CD14-positive monocyte (primary cell): ENCODE measurements around the gene NUP43. TPM values are rescaled to one million over a fixed set of nuclear protein-coding genes. Genes with fewer than 3 reads are reported as not detected.

Source experiments
- DNase-seq, 3 donors: peaks; one replicate each; pipeline ENCODE4 v3.0.0-alpha.2; 2011 to 2022
- H2AFZ ChIP-seq: 2 replicates; pipeline ENCODE4 v1.6.0; 2012; ENCODE audit warnings: mild to moderate bottlenecking, low read depth, low read length, inconsistent platforms; ENCODE audit not compliant: insufficient read depth, poor library complexity, severe bottlenecking
- H3K27ac ChIP-seq, 2 donors: 1 replicate in 1 of 2; 2 replicates in 1 of 2; pipeline ENCODE4 v1.5.1; 2012 to 2013; ENCODE audit warnings: low read length in 2 of 2, control low read depth in 1 of 2, inconsistent platforms in 1 of 2, low read depth in 1 of 2, mild to moderate bottlenecking in 1 of 2
- H3K27me3 ChIP-seq, 2 donors: one replicate each; pipeline versions ENCODE4 v1.6.0 to v1.6.1; 2011 to 2013; ENCODE audit warnings: low read length in 2 of 2; ENCODE audit not compliant: control insufficient read depth in 2 of 2, insufficient read depth in 2 of 2
- H3K36me3 ChIP-seq, 2 donors: replicated peaks in 1 of 2; 1 replicate in 1 of 2; 2 replicates in 1 of 2; pipeline versions ENCODE4 v1.5.1 to v1.6.1; 2012 to 2013; ENCODE audit warnings: low read length in 2 of 2, control low read depth in 1 of 2, inconsistent platforms in 1 of 2, mild to moderate bottlenecking in 1 of 2; ENCODE audit not compliant: insufficient read depth in 2 of 2, control insufficient read depth in 1 of 2
- H3K4me1 ChIP-seq, 2 donors: 1 replicate in 1 of 2; 2 replicates in 1 of 2; pipeline versions ENCODE4 v1.5.1 to v1.6.1; 2012 to 2013; ENCODE audit warnings: low read length in 2 of 2, control low read depth in 1 of 2, inconsistent platforms in 1 of 2, mild to moderate bottlenecking in 1 of 2, moderate library complexity in 1 of 2; ENCODE audit not compliant: insufficient read depth in 2 of 2, control insufficient read depth in 1 of 2
- H3K4me2 ChIP-seq: replicated peaks from 2 replicates; pipeline ENCODE3; 2012; ENCODE audit warnings: low read length, moderate library complexity, mild to moderate bottlenecking; ENCODE audit not compliant: poor library complexity, severe bottlenecking; ENCODE audit errors: extremely low read depth
- H3K4me3 ChIP-seq, 3 experiments: fragments of 200-600 bp in 1 of 3; sonication (generic) in 1 of 3; replicated peaks in 1 of 3; 1 replicate in 2 of 3; 2 replicates in 1 of 3; pipeline ENCODE4 v1.5.1; 2011 to 2013; ENCODE audit warnings: low read length in 3 of 3, mild to moderate bottlenecking in 3 of 3, control low read depth in 2 of 3, low read depth in 2 of 3, inconsistent platforms in 1 of 3, moderate library complexity in 1 of 3
- H3K79me2 ChIP-seq: 2 replicates; pipeline ENCODE4 v1.6.0; 2012; ENCODE audit warnings: mild to moderate bottlenecking, control low read depth, inconsistent platforms, low read length, moderate library complexity; ENCODE audit not compliant: insufficient read depth
- H3K9ac ChIP-seq: 2 replicates; pipeline ENCODE4 v1.6.0; 2017; ENCODE audit warnings: low read length, mild to moderate bottlenecking; ENCODE audit not compliant: insufficient read depth, poor library complexity, severe bottlenecking
- H3K9me3 ChIP-seq, 2 donors: replicated peaks in 1 of 2; 1 replicate in 1 of 2; 2 replicates in 1 of 2; pipeline versions ENCODE4 v1.5.1 to v1.6.1; 2012 to 2013; ENCODE audit warnings: low read length in 2 of 2, control low read depth in 1 of 2; ENCODE audit not compliant: control insufficient read depth in 1 of 2, insufficient read depth in 1 of 2
- H4K20me1 ChIP-seq: 2 replicates; pipeline ENCODE4 v1.6.0; 2012; ENCODE audit warnings: mild to moderate bottlenecking, low read length, control low read depth, moderate library complexity; ENCODE audit not compliant: insufficient read depth
- H3K27ac Mint-ChIP-seq, 7 donors: one replicate each; pipeline ENCODE4 v1.8.0; 2020; ENCODE audit warnings: mild to moderate bottlenecking in 7 of 7, mixed read lengths in 7 of 7, moderate library complexity in 6 of 7, inconsistent platforms in 2 of 7
- H3K27me3 Mint-ChIP-seq, 3 donors: one replicate each; pipeline ENCODE4 v1.8.0; 2021 to 2022; ENCODE audit warnings: low read depth in 3 of 3, mild to moderate bottlenecking in 3 of 3, mixed read lengths in 3 of 3, moderate library complexity in 3 of 3, inconsistent platforms in 1 of 3
- H3K36me3 Mint-ChIP-seq, 2 donors: one replicate each; pipeline ENCODE4 v1.8.0; 2020; ENCODE audit warnings: mixed read lengths in 2 of 2, inconsistent platforms in 1 of 2, mild to moderate bottlenecking in 1 of 2
- H3K4me1 Mint-ChIP-seq: one replicate; pipeline ENCODE4 v1.8.0; 2020; ENCODE audit warnings: mild to moderate bottlenecking, mixed read lengths
- H3K4me3 Mint-ChIP-seq, 2 donors: one replicate each; pipeline ENCODE4 v1.8.0; 2020; ENCODE audit warnings: mild to moderate bottlenecking in 2 of 2, mixed read lengths in 2 of 2, moderate library complexity in 1 of 2
- H3K9me3 Mint-ChIP-seq, 7 donors: one replicate each; pipeline ENCODE4 v1.8.0; 2020 to 2022; ENCODE audit warnings: mixed read lengths in 7 of 7, mild to moderate bottlenecking in 6 of 7, moderate library complexity in 6 of 7, inconsistent platforms in 2 of 7
- CTCF ChIP-seq: fragments of 200-600 bp; IDR thresholded peaks from one replicate; pipeline ENCODE4 v1.8.0; 2022; ENCODE audit warnings: antibody characterized with exemption, mild to moderate bottlenecking
- WGBS: methylation state at CpG from one replicate; pipeline ENCODE4 v1.1.5; 2013; ENCODE audit warnings: missing lambda C conversion rate; ENCODE audit not compliant: insufficient coverage; 5-methylcytosine and 5-hydroxymethylcytosine counted together
- intact Hi-C, 2 donors: fragments of 100-400 bp; cut with micrococcal nuclease; formaldehyde crosslinking; loops; one replicate each; pipeline versions ENCODE4 v1.15.0 to v1.15.1; 2023
- polyA plus RNA-seq, 3 donors: library from polyadenylated mRNA; depleted of rRNA in 1 of 3; unstranded in 2 of 3; stranded (reverse) in 1 of 3; fragments of 300-500 nt in 2 of 3; fragments of >200 nt in 1 of 3; fragmentation: Illumina TruSeq in 2 of 3; gene quantifications; 1 replicate in 2 of 3; 2 replicates in 1 of 3; pipeline ENCODE4 v1.2.3, GENCODE V29; 2012 to 2021

Gene NUP43
- polyA plus RNA-seq, 3 donors: 4.5 to 7.2 (median 6.9) TPM

- DNase-seq: no peak
- no peaks in the 10 kb centered on the region for H3K27me3 ChIP-seq
- H3K27me3 Mint-ChIP-seq: no peaks in the 10 kb centered on the region
- no peak for TF ChIP-seq CTCF
- H3K4me2 ChIP-seq: no peak overlapping the region
- H3K36me3 Mint-ChIP-seq: peaks cover 38 to 52% of the 10 kb centered on the region in 2 donors
- H3K9ac ChIP-seq: no peak overlapping the region
- H3K4me1 Mint-ChIP-seq: no peaks in the 10 kb centered on the region
- no CpG with 5 or more reads among the region's 2 CpGs for WGBS
- H3K36me3 ChIP-seq: peaks cover 36 to 85% of the 10 kb centered on the region in 2 donors
- intact Hi-C loops: no loop called here
- H3K9me3 Mint-ChIP-seq: no peaks in the 10 kb centered on the region
- H3K9me3 ChIP-seq: no peaks in the 10 kb centered on the region
- no peak overlapping the region for H3K4me3 ChIP-seq
- no peak overlapping the region for H3K4me3 Mint-ChIP-seq
- H2AFZ ChIP-seq: no peak overlapping the region
- no peaks in the 10 kb centered on the region for H3K4me1 ChIP-seq
- no peak overlapping the region for H3K27ac ChIP-seq
- peaks cover 98% of the 10 kb centered on the region for H4K20me1 ChIP-seq
- peaks cover 96% of the 10 kb centered on the region for H3K79me2 ChIP-seq
- peak overlapping the region in 1 of 7 donors; percentile 8 for H3K27ac Mint-ChIP-seq
Observed at GRCh38 chr6:149698175-149698574, 48.2 kb downstream of the NUP43 start.

GRCh38 chr6:149696901-149697300 is 49.4 kb downstream of the NUP43 start:
- peaks cover 91% of the 10 kb centered on the region for H3K79me2 ChIP-seq
- H3K4me3 ChIP-seq: no peak overlapping the region
- Mint-ChIP-seq H3K36me3 (peaks cover 44 to 64% of the 10 kb centered on the region in 2 donors), H3K27ac (no peak overlapping the region), H3K27me3 (no peaks in the 10 kb centered on the region), H3K4me3 (no peak overlapping the region), H3K9me3 (no peaks in the 10 kb centered on the region), H3K4me1 (no peaks in the 10 kb centered on the region)
- H3K27me3 ChIP-seq: no peaks in the 10 kb centered on the region
- no peak overlapping the region for H3K9ac ChIP-seq
- WGBS: 100% methylated on average over 1 of the region's 1 CpG
- H4K20me1 ChIP-seq: peaks cover 99% of the 10 kb centered on the region
- TF ChIP-seq CTCF: no peak
- H3K27ac ChIP-seq: no peak overlapping the region
- no peaks in the 10 kb centered on the region for H3K9me3 ChIP-seq
- intact Hi-C loops: no loop called here
- no peak for DNase-seq
- peaks cover 43 to 91% of the 10 kb centered on the region in 2 donors for H3K36me3 ChIP-seq
- no peak overlapping the region for H3K4me2 ChIP-seq
- no peaks in the 10 kb centered on the region for H3K4me1 ChIP-seq
- no peak overlapping the region for H2AFZ ChIP-seq
